GM23338 (cell line): Measurements from ENCODE around the gene TNS3.

Experiments used
- EZH2 ChIP-seq: fragments of 200-600 bp; sonication (generic); IDR thresholded peaks from one replicate; pipeline ENCODE4 v1.8.0; 2017; ENCODE audit warnings: antibody characterized with exemption, mild to moderate bottlenecking, low read depth; ENCODE audit not compliant: unreplicated experiment
- POLR2AphosphoS5 ChIP-seq: IDR thresholded peaks from 2 replicates; pipeline ENCODE4 v1.6.1; 2016; ENCODE audit warnings: antibody characterized with exemption, low read depth
- STAT1 ChIP-seq: IDR thresholded peaks from one replicate; pipeline ENCODE4 v1.6.1; 2016; ENCODE audit warnings: antibody characterized with exemption; ENCODE audit not compliant: unreplicated experiment
- ZNF331 ChIP-seq: fragments of 250-450 bp; sonication (Bioruptor Pico); IDR thresholded peaks from 2 replicates; pipeline ENCODE4 v1.5.0; 2020; ENCODE audit warnings: low read depth, mild to moderate bottlenecking, moderate library complexity
- TF ChIP-seq, protein P1 (sequence below), 2 experiments: fragments of 200-600 bp in 1 of 2; sonication (generic) in 1 of 2; conservative IDR thresholded peaks; 2 replicates each; pipeline versions ENCODE4 v1.5.1 to v1.6.1; 2016 to 2017; ENCODE audit warnings: antibody characterized with exemption in 2 of 2, low read depth in 2 of 2, mild to moderate bottlenecking in 2 of 2, moderate library complexity in 1 of 2
- TF ChIP-seq, protein P2 (sequence below): IDR thresholded peaks from 2 replicates; pipeline ENCODE4 v1.6.1; 2016; ENCODE audit warnings: antibody characterized with exemption
- TF ChIP-seq, protein P3 (sequence below): IDR thresholded peaks from one replicate; pipeline ENCODE4 v1.6.1; 2018; ENCODE audit warnings: antibody characterized with exemption; ENCODE audit not compliant: unreplicated experiment

DNA sequence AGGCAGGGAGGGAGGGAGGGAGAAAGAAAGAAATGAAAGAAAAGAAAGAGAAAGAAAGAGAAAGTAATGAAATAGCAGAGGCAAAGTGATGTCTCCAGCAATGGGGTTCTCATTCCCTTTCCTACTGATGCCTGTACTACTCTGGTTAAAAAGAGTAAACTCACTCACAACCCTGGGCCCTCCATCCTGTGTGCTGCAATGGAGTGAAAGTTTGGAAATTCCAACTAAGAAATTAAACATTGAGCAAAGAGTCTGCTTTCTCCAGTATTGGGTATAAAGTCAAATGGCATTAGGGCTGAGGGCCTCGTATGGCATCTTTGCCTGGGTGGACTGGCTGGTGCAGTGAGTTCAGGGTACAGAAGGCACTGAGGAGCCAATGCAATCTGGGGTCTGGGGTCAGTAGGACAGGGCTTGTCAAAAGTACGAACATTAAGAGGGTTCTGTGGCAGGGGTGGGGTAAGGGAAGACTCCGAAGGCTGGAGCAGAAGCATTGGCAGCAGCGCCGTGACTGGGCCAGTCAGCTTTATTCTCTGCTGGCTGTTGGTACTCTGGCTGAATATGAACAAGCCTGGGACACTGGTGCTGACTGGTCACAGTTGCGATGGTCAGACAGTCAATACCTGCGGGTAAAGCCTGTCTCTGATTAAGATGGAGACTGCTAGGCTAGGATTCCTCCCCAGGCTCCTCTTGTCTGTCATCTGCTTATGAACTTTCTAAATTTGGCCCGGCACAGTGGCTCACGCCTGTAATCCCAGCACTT, 24.1 kb upstream of the TNS3 start:
- TF ChIP-seq, protein P1, sequence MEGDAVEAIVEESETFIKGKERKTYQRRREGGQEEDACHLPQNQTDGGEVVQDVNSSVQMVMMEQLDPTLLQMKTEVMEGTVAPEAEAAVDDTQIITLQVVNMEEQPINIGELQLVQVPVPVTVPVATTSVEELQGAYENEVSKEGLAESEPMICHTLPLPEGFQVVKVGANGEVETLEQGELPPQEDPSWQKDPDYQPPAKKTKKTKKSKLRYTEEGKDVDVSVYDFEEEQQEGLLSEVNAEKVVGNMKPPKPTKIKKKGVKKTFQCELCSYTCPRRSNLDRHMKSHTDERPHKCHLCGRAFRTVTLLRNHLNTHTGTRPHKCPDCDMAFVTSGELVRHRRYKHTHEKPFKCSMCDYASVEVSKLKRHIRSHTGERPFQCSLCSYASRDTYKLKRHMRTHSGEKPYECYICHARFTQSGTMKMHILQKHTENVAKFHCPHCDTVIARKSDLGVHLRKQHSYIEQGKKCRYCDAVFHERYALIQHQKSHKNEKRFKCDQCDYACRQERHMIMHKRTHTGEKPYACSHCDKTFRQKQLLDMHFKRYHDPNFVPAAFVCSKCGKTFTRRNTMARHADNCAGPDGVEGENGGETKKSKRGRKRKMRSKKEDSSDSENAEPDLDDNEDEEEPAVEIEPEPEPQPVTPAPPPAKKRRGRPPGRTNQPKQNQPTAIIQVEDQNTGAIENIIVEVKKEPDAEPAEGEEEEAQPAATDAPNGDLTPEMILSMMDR (conservative IDR thresholded peaks at IDR 0.05; ENCODE audit: low read depth in 2 of 2), result no peak
- no peak for TF ChIP-seq ZNF331
- TF ChIP-seq, protein P2, sequence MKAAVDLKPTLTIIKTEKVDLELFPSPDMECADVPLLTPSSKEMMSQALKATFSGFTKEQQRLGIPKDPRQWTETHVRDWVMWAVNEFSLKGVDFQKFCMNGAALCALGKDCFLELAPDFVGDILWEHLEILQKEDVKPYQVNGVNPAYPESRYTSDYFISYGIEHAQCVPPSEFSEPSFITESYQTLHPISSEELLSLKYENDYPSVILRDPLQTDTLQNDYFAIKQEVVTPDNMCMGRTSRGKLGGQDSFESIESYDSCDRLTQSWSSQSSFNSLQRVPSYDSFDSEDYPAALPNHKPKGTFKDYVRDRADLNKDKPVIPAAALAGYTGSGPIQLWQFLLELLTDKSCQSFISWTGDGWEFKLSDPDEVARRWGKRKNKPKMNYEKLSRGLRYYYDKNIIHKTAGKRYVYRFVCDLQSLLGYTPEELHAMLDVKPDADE, result no peak
- TF ChIP-seq EZH2, result no peak
- no peak for TF ChIP-seq STAT1
- TF ChIP-seq POLR2AphosphoS5, result no peak
- TF ChIP-seq, protein P3, sequence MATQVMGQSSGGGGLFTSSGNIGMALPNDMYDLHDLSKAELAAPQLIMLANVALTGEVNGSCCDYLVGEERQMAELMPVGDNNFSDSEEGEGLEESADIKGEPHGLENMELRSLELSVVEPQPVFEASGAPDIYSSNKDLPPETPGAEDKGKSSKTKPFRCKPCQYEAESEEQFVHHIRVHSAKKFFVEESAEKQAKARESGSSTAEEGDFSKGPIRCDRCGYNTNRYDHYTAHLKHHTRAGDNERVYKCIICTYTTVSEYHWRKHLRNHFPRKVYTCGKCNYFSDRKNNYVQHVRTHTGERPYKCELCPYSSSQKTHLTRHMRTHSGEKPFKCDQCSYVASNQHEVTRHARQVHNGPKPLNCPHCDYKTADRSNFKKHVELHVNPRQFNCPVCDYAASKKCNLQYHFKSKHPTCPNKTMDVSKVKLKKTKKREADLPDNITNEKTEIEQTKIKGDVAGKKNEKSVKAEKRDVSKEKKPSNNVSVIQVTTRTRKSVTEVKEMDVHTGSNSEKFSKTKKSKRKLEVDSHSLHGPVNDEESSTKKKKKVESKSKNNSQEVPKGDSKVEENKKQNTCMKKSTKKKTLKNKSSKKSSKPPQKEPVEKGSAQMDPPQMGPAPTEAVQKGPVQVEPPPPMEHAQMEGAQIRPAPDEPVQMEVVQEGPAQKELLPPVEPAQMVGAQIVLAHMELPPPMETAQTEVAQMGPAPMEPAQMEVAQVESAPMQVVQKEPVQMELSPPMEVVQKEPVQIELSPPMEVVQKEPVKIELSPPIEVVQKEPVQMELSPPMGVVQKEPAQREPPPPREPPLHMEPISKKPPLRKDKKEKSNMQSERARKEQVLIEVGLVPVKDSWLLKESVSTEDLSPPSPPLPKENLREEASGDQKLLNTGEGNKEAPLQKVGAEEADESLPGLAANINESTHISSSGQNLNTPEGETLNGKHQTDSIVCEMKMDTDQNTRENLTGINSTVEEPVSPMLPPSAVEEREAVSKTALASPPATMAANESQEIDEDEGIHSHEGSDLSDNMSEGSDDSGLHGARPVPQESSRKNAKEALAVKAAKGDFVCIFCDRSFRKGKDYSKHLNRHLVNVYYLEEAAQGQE, result no peak
